NCI-H82 treated with DMSO at 0.1 percent for 48 hours (cell line): Measurements from ENCODE around the gene PHACTR2.

ENCODE experiments used
- DNase-seq: peaks from one replicate; lab custom pipeline; 2025; ENCODE audit not compliant: unreplicated experiment; lab: John Stamatoyannopoulos, UW

The PHACTR2 gene

GRCh38 chr6:143741480-143741879 is 63.7 kb downstream of the PHACTR2 start:
- DNase-seq, result no peak

- no peak for DNase-seq
These were observed 64.5 kb downstream of the PHACTR2 start for GRCh38 chr6:143742070-143742954.

GRCh38 chr6:143742955-143743255 is 65.1 kb downstream of the PHACTR2 start:
- no peak for DNase-seq

GRCh38 chr6:143743301-143744166 is 65.8 kb downstream of the PHACTR2 start:
- DNase-seq, result no peak

GRCh38 chr6:143744551-143745165 is 66.9 kb downstream of the PHACTR2 start:
- no peak for DNase-seq

GRCh38 chr6:143745166-143746133 is 67.7 kb downstream of the PHACTR2 start:
- DNase-seq, result peak; percentile 39

- no peak for DNase-seq
These were observed 68.7 kb downstream of the PHACTR2 start for GRCh38 chr6:143746202-143747119.

- DNase-seq, result no peak
These were observed 69.6 kb downstream of the PHACTR2 start for GRCh38 chr6:143747347-143747842.

GRCh38 chr6:143749891-143750290 is 72.1 kb downstream of the PHACTR2 start:
- no peak for DNase-seq

- no peak for DNase-seq
These were observed 73.1 kb downstream of the PHACTR2 start for GRCh38 chr6:143750877-143751276.

GRCh38 chr6:143752459-143752858 is 74.7 kb downstream of the PHACTR2 start:
- DNase-seq, result no peak

GRCh38 chr6:143753678-143754077 is 75.9 kb downstream of the PHACTR2 start:
- no peak for DNase-seq

GRCh38 chr6:143754204-143754603 is 76.4 kb downstream of the PHACTR2 start:
- DNase-seq, result no peak

- DNase-seq, result no peak
These were observed 77.6 kb downstream of the PHACTR2 start for GRCh38 chr6:143755301-143755744.

- no peak for DNase-seq
These were observed 79.6 kb downstream of the PHACTR2 start for GRCh38 chr6:143757346-143757832.

- no peak for DNase-seq
These were observed 80.8 kb downstream of the PHACTR2 start for GRCh38 chr6:143758551-143758950.

GRCh38 chr6:143759666-143760065 is 81.9 kb downstream of the PHACTR2 start:
- DNase-seq, result no peak

- DNase-seq, result no peak
These were observed 83.3 kb downstream of the PHACTR2 start for GRCh38 chr6:143761074-143761473.

- no peak for DNase-seq
These were observed 84.4 kb downstream of the PHACTR2 start for GRCh38 chr6:143762126-143762525.
